ENCODE results near the gene TMPRSS2.

Gene TMPRSS2

DNA sequence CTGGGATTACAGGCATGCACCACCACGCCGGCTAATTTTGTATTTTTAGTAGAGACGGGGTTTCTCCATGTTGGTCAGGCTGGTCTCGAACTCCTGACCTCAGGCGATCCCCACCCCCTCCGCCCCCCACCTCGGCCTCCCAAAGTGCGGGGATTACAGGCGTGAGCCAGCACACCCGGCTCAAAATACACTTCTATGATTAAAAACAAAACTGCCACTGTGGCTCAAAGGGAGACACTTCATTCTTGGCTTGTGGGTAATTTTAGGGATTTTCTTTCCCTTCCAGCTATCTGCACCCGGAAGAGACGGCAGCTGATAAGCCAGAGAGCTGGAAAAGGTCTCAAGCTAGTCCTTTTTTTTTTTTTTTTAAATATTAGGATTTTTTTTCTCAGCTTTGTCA is 24.5 kb downstream of the TMPRSS2 start:
- Histone ChIP-seq H3K27ac (replicated peaks; ENCODE audit: low read length) (no peak overlapping the region), H3K18ac (ENCODE audit: low read length) (no peak overlapping the region), H4K91ac (ENCODE audit: low read depth, low read length, poor library complexity) (no peak overlapping the region), H3K36me3 (replicated peaks in 1 of 2; ENCODE audit: control insufficient read depth in 2 of 2, insufficient read depth in 2 of 2, low read length in 2 of 2) (no peaks in the 10 kb centered on the region), H3K4me3 (ENCODE audit: low read length in 2 of 2) (no peak overlapping the region), H3K4ac (ENCODE audit: low read length) (no peak overlapping the region), H3K14ac (ENCODE audit: low read length) (no peak overlapping the region), H3K9me3 (replicated peaks in 1 of 2; ENCODE audit: control insufficient read depth in 2 of 2, insufficient read depth in 1 of 2, low read depth in 1 of 2, low read length in 2 of 2) (no peaks in the 10 kb centered on the region), H3K4me1 (ENCODE audit: control insufficient read depth in 2 of 2, insufficient read depth in 1 of 2, low read depth in 1 of 2, low read length in 2 of 2) (peaks cover 0 to 5% of the 10 kb centered on the region in 2 donors), H2BK15ac (ENCODE audit: low read length) (no peak overlapping the region), H2AK5ac (ENCODE audit: low read depth, low read length) (no peak overlapping the region), H2BK12ac (ENCODE audit: low read length) (no peak overlapping the region), H3K27me3 (ENCODE audit: control insufficient read depth in 3 of 3, insufficient read depth in 3 of 3, low read depth in 1 of 3, low read length in 3 of 3) (peaks cover 0 to 3% (median 0%) of the 10 kb centered on the region in 3 experiments), H3K9ac (ENCODE audit: low read depth, low read length, poor library complexity) (no peak overlapping the region), H3K4me2 (ENCODE audit: insufficient read depth, low read length, poor library complexity, severe bottlenecking) (no peak overlapping the region), H3K79me1 (ENCODE audit: low read depth, low read length) (no peaks in the 10 kb centered on the region), H2AFZ (ENCODE audit: low read length) (no peak overlapping the region), H3K23ac (ENCODE audit: low read depth, low read length, poor library complexity) (no peak overlapping the region), H2BK120ac (ENCODE audit: low read depth, low read length) (no peak overlapping the region), H4K8ac (ENCODE audit: low read depth, low read length) (no peak overlapping the region), H2BK5ac (ENCODE audit: low read length) (no peak overlapping the region)
- WGBS, 2 donors (ENCODE audit: extremely low coverage in 2 of 2, insufficient read length in 2 of 2, insufficient replicate concordance in 1 of 2): no CpG with 5 or more reads among the region's 12 CpGs
- no peak for DNase-seq (ENCODE audit: low spot score)

DNA sequence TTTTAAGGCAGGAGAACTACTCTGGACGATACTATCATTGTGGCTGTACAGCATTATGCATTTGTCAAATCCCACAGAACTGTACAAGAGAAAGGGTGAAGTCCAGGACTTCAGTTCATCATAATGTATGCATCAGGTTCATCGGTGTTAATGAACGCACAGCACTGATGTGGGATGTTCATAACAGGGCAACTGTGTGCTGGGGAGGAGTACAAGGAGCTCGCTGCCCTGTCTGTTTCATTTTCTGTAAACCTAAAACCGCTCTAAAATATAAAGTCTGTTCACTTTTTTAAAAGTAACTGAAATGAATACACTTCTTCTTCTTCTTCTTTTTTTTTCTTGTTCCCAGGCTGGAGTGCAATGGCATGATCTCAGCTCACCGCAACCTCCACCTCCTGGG is 25.0 kb downstream of the TMPRSS2 start:
- WGBS, 2 donors (ENCODE audit: extremely low coverage in 2 of 2, insufficient read length in 2 of 2, insufficient replicate concordance in 1 of 2): no CpG with 5 or more reads among the region's 6 CpGs
- Histone ChIP-seq H3K79me1 (ENCODE audit: low read depth, low read length) (no peaks in the 10 kb centered on the region), H3K4me3 (ENCODE audit: low read length in 2 of 2) (no peak overlapping the region), H3K4ac (ENCODE audit: low read length) (no peak overlapping the region), H2BK12ac (ENCODE audit: low read length) (no peak overlapping the region), H4K8ac (ENCODE audit: low read depth, low read length) (no peak overlapping the region), H4K91ac (ENCODE audit: low read depth, low read length, poor library complexity) (no peak overlapping the region), H3K27ac (replicated peaks; ENCODE audit: low read length) (no peak overlapping the region), H3K4me1 (ENCODE audit: control insufficient read depth in 2 of 2, insufficient read depth in 1 of 2, low read depth in 1 of 2, low read length in 2 of 2) (peaks cover 0 to 8% of the 10 kb centered on the region in 2 donors), H2AK5ac (ENCODE audit: low read depth, low read length) (no peak overlapping the region), H2BK15ac (ENCODE audit: low read length) (no peak overlapping the region), H2AFZ (ENCODE audit: low read length) (no peak overlapping the region), H3K9ac (ENCODE audit: low read depth, low read length, poor library complexity) (no peak overlapping the region), H3K23ac (ENCODE audit: low read depth, low read length, poor library complexity) (no peak overlapping the region), H3K9me3 (replicated peaks in 1 of 2; ENCODE audit: control insufficient read depth in 2 of 2, insufficient read depth in 1 of 2, low read depth in 1 of 2, low read length in 2 of 2) (no peaks in the 10 kb centered on the region), H2BK5ac (ENCODE audit: low read length) (no peak overlapping the region), H3K18ac (ENCODE audit: low read length) (no peak overlapping the region), H3K36me3 (replicated peaks in 1 of 2; ENCODE audit: control insufficient read depth in 2 of 2, insufficient read depth in 2 of 2, low read length in 2 of 2) (no peaks in the 10 kb centered on the region), H3K27me3 (ENCODE audit: control insufficient read depth in 3 of 3, insufficient read depth in 3 of 3, low read depth in 1 of 3, low read length in 3 of 3) (peaks cover 0 to 3% (median 0%) of the 10 kb centered on the region in 3 experiments), H3K4me2 (ENCODE audit: insufficient read depth, low read length, poor library complexity, severe bottlenecking) (no peak overlapping the region), H3K14ac (ENCODE audit: low read length) (no peak overlapping the region), H2BK120ac (ENCODE audit: low read depth, low read length) (no peak overlapping the region)
- DNase-seq (ENCODE audit: low spot score): no peak

DNA sequence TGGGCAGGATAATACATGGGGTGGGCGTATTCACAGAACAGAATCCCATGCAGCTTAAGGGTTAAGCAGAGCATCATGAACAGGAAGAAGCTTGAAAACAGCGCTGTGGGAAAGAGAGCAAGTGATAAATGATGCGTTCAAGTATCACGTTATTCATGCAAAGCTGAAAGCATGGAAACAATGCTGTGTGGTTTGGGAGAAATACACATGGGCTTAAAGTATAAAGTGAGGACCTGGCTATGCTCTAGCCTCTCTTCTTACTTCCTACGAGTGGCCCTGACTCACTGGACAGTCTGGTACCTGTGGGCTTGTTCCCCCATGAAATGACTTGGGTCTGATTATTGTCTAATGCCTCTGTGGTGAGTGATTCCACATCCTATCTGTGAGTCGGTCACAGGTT is 25.7 kb downstream of the TMPRSS2 start:
- no peaks in the 10 kb centered on the region for H3K9me3 ChIP-seq (replicated peaks in 1 of 2; ENCODE audit: control insufficient read depth in 2 of 2, insufficient read depth in 1 of 2, low read depth in 1 of 2, low read length in 2 of 2)
- H3K14ac ChIP-seq (ENCODE audit: low read length): no peak overlapping the region
- WGBS, 2 donors (ENCODE audit: extremely low coverage in 2 of 2, insufficient read length in 2 of 2, insufficient replicate concordance in 1 of 2): no CpG with 5 or more reads among the region's 6 CpGs
- H3K4ac ChIP-seq (ENCODE audit: low read length): no peak overlapping the region
- no peak overlapping the region for H2BK12ac ChIP-seq (ENCODE audit: low read length)
- H2AFZ ChIP-seq (ENCODE audit: low read length): no peak overlapping the region
- no peak overlapping the region for H2AK5ac ChIP-seq (ENCODE audit: low read depth, low read length)
- H3K4me1 ChIP-seq (ENCODE audit: control insufficient read depth in 2 of 2, insufficient read depth in 1 of 2, low read depth in 1 of 2, low read length in 2 of 2): peaks cover 0 to 14% of the 10 kb centered on the region in 2 donors
- no peak overlapping the region for H3K18ac ChIP-seq (ENCODE audit: low read length)
- no peak overlapping the region for H4K8ac ChIP-seq (ENCODE audit: low read depth, low read length)
- no peak overlapping the region for H3K27ac ChIP-seq (replicated peaks; ENCODE audit: low read length)
- no peak overlapping the region for H2BK15ac ChIP-seq (ENCODE audit: low read length)
- H3K36me3 ChIP-seq (replicated peaks in 1 of 2; ENCODE audit: control insufficient read depth in 2 of 2, insufficient read depth in 2 of 2, low read length in 2 of 2): no peaks in the 10 kb centered on the region
- H3K79me1 ChIP-seq (ENCODE audit: low read depth, low read length): no peaks in the 10 kb centered on the region
- no peak overlapping the region for H3K4me2 ChIP-seq (ENCODE audit: insufficient read depth, low read length, poor library complexity, severe bottlenecking)
- H3K4me3 ChIP-seq (ENCODE audit: low read length in 2 of 2): no peak overlapping the region
- no peak overlapping the region for H4K91ac ChIP-seq (ENCODE audit: low read depth, low read length, poor library complexity)
- no peak overlapping the region for H3K23ac ChIP-seq (ENCODE audit: low read depth, low read length, poor library complexity)
- H3K9ac ChIP-seq (ENCODE audit: low read depth, low read length, poor library complexity): no peak overlapping the region
- no peak for DNase-seq (ENCODE audit: low spot score)
- H3K27me3 ChIP-seq (ENCODE audit: control insufficient read depth in 3 of 3, insufficient read depth in 3 of 3, low read depth in 1 of 3, low read length in 3 of 3): peaks cover 0 to 3% (median 0%) of the 10 kb centered on the region in 3 experiments
- no peak overlapping the region for H2BK120ac ChIP-seq (ENCODE audit: low read depth, low read length)
- H2BK5ac ChIP-seq (ENCODE audit: low read length): no peak overlapping the region

DNA sequence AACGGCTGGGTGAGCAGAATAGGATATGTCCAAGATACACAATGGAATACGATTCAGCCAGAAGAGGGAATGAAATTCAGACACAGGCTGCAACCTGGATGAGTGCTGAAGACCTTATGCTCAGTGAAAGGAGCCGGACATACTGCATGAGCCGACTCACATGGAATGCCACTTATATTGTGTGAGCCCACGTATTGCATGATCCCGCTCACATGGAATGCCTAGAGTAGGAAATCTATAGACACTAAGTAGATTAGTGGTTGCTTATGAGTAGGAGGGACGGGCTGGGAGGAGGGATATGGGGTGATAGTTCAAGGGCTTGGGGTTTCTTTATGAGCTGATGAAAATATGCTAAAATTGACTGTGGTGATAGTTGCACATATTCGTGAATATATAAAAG is 26.8 kb downstream of the TMPRSS2 start:
- H3K14ac ChIP-seq (ENCODE audit: low read length): no peak overlapping the region
- no peak overlapping the region for H2AK5ac ChIP-seq (ENCODE audit: low read depth, low read length)
- H3K4me3 ChIP-seq (ENCODE audit: low read length in 2 of 2): no peak overlapping the region
- no peaks in the 10 kb centered on the region for H3K36me3 ChIP-seq (replicated peaks in 1 of 2; ENCODE audit: control insufficient read depth in 2 of 2, insufficient read depth in 2 of 2, low read length in 2 of 2)
- H3K4me1 ChIP-seq (ENCODE audit: control insufficient read depth in 2 of 2, insufficient read depth in 1 of 2, low read depth in 1 of 2, low read length in 2 of 2): peaks cover 0 to 16% of the 10 kb centered on the region in 2 donors
- no peak overlapping the region for H2BK5ac ChIP-seq (ENCODE audit: low read length)
- no peaks in the 10 kb centered on the region for H3K9me3 ChIP-seq (replicated peaks in 1 of 2; ENCODE audit: control insufficient read depth in 2 of 2, insufficient read depth in 1 of 2, low read depth in 1 of 2, low read length in 2 of 2)
- H4K91ac ChIP-seq (ENCODE audit: low read depth, low read length, poor library complexity): no peak overlapping the region
- H3K23ac ChIP-seq (ENCODE audit: low read depth, low read length, poor library complexity): no peak overlapping the region
- no peaks in the 10 kb centered on the region for H3K79me1 ChIP-seq (ENCODE audit: low read depth, low read length)
- no peak overlapping the region for H4K8ac ChIP-seq (ENCODE audit: low read depth, low read length)
- H3K18ac ChIP-seq (ENCODE audit: low read length): no peak overlapping the region
- WGBS, 2 donors (ENCODE audit: extremely low coverage in 2 of 2, insufficient read length in 2 of 2, insufficient replicate concordance in 1 of 2): no CpG with 5 or more reads among the region's 8 CpGs
- no peak overlapping the region for H2BK120ac ChIP-seq (ENCODE audit: low read depth, low read length)
- H3K27me3 ChIP-seq (ENCODE audit: control insufficient read depth in 3 of 3, insufficient read depth in 3 of 3, low read depth in 1 of 3, low read length in 3 of 3): peaks cover 0 to 3% (median 0%) of the 10 kb centered on the region in 3 experiments
- no peak overlapping the region for H3K4ac ChIP-seq (ENCODE audit: low read length)
- no peak overlapping the region for H2BK12ac ChIP-seq (ENCODE audit: low read length)
- H3K9ac ChIP-seq (ENCODE audit: low read depth, low read length, poor library complexity): no peak overlapping the region
- no peak overlapping the region for H3K27ac ChIP-seq (replicated peaks; ENCODE audit: low read length)
- DNase-seq (ENCODE audit: low spot score): no peak
- no peak overlapping the region for H3K4me2 ChIP-seq (ENCODE audit: insufficient read depth, low read length, poor library complexity, severe bottlenecking)
- no peak overlapping the region for H2BK15ac ChIP-seq (ENCODE audit: low read length)
- no peak overlapping the region for H2AFZ ChIP-seq (ENCODE audit: low read length)

Data from neuronal stem cell (in vitro differentiated cells).